ENCODE data around the gene PDE3B.

GRCh38 chr11:14821031-14821430, 177.4 kb downstream of the PDE3B start:
- TF ChIP-seq CTCF (IDR thresholded peaks at IDR 0.05; ENCODE audit: insufficient read depth, low read length) (no peak), POLR2AphosphoS5 (IDR thresholded peaks at IDR 0.05; ENCODE audit: low read depth) (no peak), GABPA (IDR thresholded peaks at IDR 0.05; ENCODE audit: low read depth) (no peak)
- TF ChIP-seq, protein P1, sequence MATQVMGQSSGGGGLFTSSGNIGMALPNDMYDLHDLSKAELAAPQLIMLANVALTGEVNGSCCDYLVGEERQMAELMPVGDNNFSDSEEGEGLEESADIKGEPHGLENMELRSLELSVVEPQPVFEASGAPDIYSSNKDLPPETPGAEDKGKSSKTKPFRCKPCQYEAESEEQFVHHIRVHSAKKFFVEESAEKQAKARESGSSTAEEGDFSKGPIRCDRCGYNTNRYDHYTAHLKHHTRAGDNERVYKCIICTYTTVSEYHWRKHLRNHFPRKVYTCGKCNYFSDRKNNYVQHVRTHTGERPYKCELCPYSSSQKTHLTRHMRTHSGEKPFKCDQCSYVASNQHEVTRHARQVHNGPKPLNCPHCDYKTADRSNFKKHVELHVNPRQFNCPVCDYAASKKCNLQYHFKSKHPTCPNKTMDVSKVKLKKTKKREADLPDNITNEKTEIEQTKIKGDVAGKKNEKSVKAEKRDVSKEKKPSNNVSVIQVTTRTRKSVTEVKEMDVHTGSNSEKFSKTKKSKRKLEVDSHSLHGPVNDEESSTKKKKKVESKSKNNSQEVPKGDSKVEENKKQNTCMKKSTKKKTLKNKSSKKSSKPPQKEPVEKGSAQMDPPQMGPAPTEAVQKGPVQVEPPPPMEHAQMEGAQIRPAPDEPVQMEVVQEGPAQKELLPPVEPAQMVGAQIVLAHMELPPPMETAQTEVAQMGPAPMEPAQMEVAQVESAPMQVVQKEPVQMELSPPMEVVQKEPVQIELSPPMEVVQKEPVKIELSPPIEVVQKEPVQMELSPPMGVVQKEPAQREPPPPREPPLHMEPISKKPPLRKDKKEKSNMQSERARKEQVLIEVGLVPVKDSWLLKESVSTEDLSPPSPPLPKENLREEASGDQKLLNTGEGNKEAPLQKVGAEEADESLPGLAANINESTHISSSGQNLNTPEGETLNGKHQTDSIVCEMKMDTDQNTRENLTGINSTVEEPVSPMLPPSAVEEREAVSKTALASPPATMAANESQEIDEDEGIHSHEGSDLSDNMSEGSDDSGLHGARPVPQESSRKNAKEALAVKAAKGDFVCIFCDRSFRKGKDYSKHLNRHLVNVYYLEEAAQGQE (IDR thresholded peaks at IDR 0.05; ENCODE audit: insufficient replicate concordance, low read depth): no peak

Data from HL-60 (cell line).